ENCODE measurements around the gene CDA. TPM values are rescaled to one million over a fixed set of nuclear protein-coding genes. Genes with fewer than 3 reads are reported as not detected.

CDA gene
- total RNA-seq, 1 donor from 2014 or later = 1.5 TPM

GRCh38 chr1:20619999-20620398, 31.1 kb downstream of the CDA start:
- H3K27ac Mint-ChIP-seq = no peak overlapping the region

DNA sequence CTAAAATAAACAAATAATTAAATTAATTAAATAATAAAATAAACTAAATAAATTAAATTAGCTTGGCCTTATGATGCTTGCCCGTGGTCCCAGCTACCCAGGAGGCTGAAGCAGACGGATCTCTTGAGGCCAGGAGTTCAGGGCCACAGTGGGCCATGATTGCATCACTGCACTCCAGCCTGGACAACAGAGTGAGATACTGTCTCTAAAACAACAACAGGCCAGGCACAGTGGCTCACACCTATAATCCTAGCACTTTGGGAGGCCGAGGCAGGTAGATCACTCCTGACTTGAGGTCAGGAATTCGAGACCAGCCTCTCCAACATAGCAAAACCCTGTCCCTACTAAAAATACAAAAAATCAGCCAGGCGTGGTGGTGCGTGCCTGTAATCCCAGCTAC, 32.1 kb downstream of the CDA start:
- Mint-ChIP-seq H3K4me3 (no peak overlapping the region), H3K27ac (no peak overlapping the region), H3K36me3 (no peaks in the 10 kb centered on the region), H3K27me3 (peaks cover 20% of the 10 kb centered on the region), H3K4me1 (ENCODE audit: unreplicated experiment) (peaks cover 11% of the 10 kb centered on the region), H3K9me3 (no peaks in the 10 kb centered on the region)
- TF ChIP-seq, protein P1, sequence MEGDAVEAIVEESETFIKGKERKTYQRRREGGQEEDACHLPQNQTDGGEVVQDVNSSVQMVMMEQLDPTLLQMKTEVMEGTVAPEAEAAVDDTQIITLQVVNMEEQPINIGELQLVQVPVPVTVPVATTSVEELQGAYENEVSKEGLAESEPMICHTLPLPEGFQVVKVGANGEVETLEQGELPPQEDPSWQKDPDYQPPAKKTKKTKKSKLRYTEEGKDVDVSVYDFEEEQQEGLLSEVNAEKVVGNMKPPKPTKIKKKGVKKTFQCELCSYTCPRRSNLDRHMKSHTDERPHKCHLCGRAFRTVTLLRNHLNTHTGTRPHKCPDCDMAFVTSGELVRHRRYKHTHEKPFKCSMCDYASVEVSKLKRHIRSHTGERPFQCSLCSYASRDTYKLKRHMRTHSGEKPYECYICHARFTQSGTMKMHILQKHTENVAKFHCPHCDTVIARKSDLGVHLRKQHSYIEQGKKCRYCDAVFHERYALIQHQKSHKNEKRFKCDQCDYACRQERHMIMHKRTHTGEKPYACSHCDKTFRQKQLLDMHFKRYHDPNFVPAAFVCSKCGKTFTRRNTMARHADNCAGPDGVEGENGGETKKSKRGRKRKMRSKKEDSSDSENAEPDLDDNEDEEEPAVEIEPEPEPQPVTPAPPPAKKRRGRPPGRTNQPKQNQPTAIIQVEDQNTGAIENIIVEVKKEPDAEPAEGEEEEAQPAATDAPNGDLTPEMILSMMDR (conservative IDR thresholded peaks at IDR 0.05) = no peak
- no peak for DNase-seq (ENCODE audit: extremely low spot score, unreplicated experiment)

More at GRCh38 chr1:20619999-20620398, 31.1 kb downstream of the CDA start:
- TF ChIP-seq, protein P1 (conservative IDR thresholded peaks at IDR 0.05) = no peak
- no peak for DNase-seq (ENCODE audit: extremely low spot score, unreplicated experiment)
- H3K36me3 Mint-ChIP-seq = no peaks in the 10 kb centered on the region
- H3K4me1 Mint-ChIP-seq (ENCODE audit: unreplicated experiment) = peaks cover 12% of the 10 kb centered on the region
- H3K4me3 Mint-ChIP-seq = no peak overlapping the region
- H3K27me3 Mint-ChIP-seq = peaks cover 14% of the 10 kb centered on the region
- no peaks in the 10 kb centered on the region for H3K9me3 Mint-ChIP-seq

DNA sequence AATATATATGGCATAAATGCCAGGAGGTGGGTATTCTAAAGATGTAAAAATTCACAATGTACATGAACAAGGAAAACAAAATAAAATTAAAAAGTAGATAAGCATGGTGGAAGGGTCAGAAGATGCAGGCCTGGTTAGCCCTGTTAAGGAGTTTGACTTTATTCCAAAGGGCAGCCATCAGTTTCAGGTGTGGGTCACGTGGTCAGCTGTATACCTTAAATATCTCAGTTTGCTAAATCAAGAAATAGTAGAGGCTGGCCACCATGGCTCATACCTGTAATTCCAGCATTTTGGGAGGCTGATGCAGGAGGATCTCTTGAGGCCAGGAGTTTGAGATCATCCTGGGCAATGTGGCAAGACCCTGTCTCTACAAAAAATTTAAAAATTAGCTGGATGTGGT, 35.8 kb downstream of the CDA start:
- Mint-ChIP-seq H3K4me1 (ENCODE audit: unreplicated experiment) (no peaks in the 10 kb centered on the region), H3K4me3 (no peak overlapping the region), H3K9me3 (no peaks in the 10 kb centered on the region), H3K27me3 (peaks cover 25% of the 10 kb centered on the region), H3K36me3 (no peaks in the 10 kb centered on the region), H3K27ac (no peak overlapping the region)
- TF ChIP-seq, protein P1 (conservative IDR thresholded peaks at IDR 0.05) = no peak
- DNase-seq (ENCODE audit: extremely low spot score, unreplicated experiment) = no peak

DNA sequence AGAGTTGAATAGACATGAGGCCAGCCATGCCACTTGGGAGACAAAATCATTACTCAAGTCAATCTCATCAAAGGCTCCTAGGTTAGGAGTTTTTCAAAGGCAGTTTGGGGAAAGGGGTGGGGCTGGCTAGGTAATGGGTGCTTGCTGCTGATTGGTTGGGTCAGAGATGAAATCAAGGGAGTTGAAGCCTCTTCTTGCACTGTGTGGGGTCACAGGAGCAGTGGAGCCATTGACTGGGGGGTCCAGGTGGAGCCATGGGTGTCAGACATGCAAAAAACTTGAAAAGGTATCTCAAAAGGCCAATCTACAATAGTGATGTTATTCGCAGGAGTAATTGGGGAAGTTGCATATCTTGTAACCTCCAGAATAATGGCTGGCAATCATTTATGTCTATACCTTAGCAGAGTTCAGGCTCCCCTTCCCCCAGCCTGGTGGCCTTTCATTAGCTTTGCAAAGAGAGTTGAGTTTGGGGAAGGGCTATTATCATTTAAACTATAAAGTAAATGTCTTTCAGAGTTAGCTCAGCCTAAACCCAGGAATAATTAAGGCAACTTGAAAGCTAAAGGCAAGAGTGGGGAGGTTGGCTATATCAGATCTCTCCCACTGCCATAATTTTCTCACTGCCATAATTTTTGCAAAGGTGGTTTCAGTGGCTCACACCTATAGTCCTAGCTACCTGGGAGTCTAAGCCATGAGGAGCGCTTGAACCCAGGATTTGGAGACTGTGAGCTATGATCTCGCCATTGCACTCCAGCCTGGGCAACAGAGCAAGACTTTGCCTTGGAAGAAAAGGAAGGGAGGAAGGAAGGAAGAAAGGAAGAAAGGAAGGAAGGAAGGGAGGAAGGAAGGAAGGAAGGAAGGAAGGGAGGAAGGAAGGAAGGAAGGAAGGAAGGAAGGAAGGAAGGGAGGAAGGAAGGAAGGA, 36.5 kb downstream of the CDA start:
- Mint-ChIP-seq H3K36me3 (no peaks in the 10 kb centered on the region), H3K27ac (no peak overlapping the region), H3K4me1 (ENCODE audit: unreplicated experiment) (no peaks in the 10 kb centered on the region), H3K9me3 (no peaks in the 10 kb centered on the region), H3K27me3 (peaks cover 22% of the 10 kb centered on the region), H3K4me3 (no peak overlapping the region)
- no peak for DNase-seq (ENCODE audit: extremely low spot score, unreplicated experiment)
- TF ChIP-seq, protein P1 (conservative IDR thresholded peaks at IDR 0.05) = no peak

DNA sequence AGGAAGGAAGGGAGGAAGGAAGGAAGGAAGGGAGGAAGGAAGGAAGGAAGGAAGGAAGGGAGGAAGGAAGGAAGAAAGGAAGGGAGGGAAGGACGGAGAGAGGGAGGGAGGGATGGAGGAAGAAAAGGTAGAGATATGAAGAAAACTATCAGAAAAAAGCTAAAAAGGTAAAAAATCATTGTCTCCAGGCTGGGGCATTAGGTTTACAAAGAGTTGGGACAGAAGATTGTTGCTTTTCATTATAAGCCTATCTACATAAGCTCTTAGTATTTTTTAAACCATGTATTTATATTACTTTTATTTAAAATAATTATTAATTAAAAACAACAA, 37.2 kb downstream of the CDA start:
- TF ChIP-seq, protein P1 (conservative IDR thresholded peaks at IDR 0.05) = no peak
- H3K4me1 Mint-ChIP-seq (ENCODE audit: unreplicated experiment) = no peaks in the 10 kb centered on the region
- DNase-seq (ENCODE audit: extremely low spot score, unreplicated experiment) = no peak
- no peaks in the 10 kb centered on the region for H3K36me3 Mint-ChIP-seq
- no peak overlapping the region for H3K4me3 Mint-ChIP-seq
- H3K27ac Mint-ChIP-seq = no peak overlapping the region
- H3K27me3 Mint-ChIP-seq = peaks cover 22% of the 10 kb centered on the region
- H3K9me3 Mint-ChIP-seq = no peaks in the 10 kb centered on the region

Measured in type B pancreatic cell (in vitro differentiated cells).